Muscle layer of colon (tissue), 2 donors: Measurements from ENCODE around the gene SLC12A7.

Experiments
- H3K27ac ChIP-seq: one replicate; pipeline ENCODE4 v1.7.0; 2013; ENCODE audit warnings: low read depth, mild to moderate bottlenecking, low read length, moderate library complexity
- H3K27me3 ChIP-seq, 2 donors: one replicate each; pipeline ENCODE4 v1.7.0; 2013; ENCODE audit warnings: low read length in 2 of 2, mild to moderate bottlenecking in 2 of 2; ENCODE audit not compliant: insufficient read depth in 2 of 2, control insufficient read depth in 1 of 2
- H3K36me3 ChIP-seq: one replicate; pipeline ENCODE4 v1.7.0; 2013; ENCODE audit warnings: mild to moderate bottlenecking, low read length; ENCODE audit not compliant: insufficient read depth
- H3K4me1 ChIP-seq: one replicate; pipeline ENCODE4 v1.7.0; 2013; ENCODE audit warnings: mild to moderate bottlenecking, low read length; ENCODE audit not compliant: insufficient read depth
- H3K4me3 ChIP-seq, 2 donors: one replicate each; pipeline ENCODE4 v1.7.0; 2013; ENCODE audit warnings: low read length in 2 of 2, low read depth in 1 of 2, mild to moderate bottlenecking in 1 of 2, moderate library complexity in 1 of 2
- H3K9ac ChIP-seq: one replicate; pipeline ENCODE4 v1.7.0; 2013; ENCODE audit warnings: low read length
- H3K9me3 ChIP-seq: one replicate; pipeline ENCODE4 v1.7.0; 2013; ENCODE audit warnings: mild to moderate bottlenecking, low read length
- donor health status: abdominal sarcoma.
- donor health status: Adenocarcinoma of cecum.

The SLC12A7 gene

GRCh38 chr5:1095990-1096363 lies 15.9 kb downstream of the SLC12A7 start:
- Histone ChIP-seq H3K4me3 (no peak overlapping the region), H3K27me3 (no peaks in the 10 kb centered on the region), H3K27ac (no peak overlapping the region), H3K9me3 (no peaks in the 10 kb centered on the region), H3K36me3 (no peaks in the 10 kb centered on the region), H3K9ac (no peak overlapping the region), H3K4me1 (peaks cover 5% of the 10 kb centered on the region)

DNA sequence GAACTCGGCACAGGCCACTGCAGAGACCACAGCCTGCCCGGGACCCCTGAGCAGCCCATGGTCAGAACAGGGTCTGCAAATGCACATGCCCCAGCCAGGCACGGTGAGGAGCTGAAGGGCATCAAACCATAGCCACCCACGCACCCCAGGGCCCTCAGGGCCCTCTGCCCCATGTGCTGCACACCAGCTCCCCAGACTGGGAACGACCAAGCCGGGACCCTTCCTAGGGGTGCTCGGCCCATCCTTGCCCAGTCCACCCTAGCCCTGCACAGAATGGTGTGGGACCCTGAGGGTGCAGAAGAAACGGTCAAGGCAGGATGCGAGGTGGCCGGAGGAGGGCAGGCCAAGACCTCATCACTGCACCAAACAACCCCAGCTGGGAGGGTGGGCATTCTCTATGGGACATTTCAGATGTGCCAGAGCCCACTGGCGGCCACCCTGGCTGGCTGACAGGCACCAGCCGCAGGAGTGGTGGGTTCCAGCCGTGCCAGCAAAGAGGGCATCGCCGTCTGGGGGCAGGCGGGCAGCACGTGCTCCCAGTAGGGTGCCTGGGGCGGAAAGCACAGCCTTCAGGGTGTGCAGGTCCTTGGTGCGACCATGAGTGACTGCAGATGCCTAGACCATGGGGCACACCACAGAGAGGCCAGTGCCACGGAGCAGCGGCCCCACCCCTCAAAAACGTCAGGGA lies 16.4 kb downstream of the SLC12A7 start:
- no peaks in the 10 kb centered on the region for H3K27me3 ChIP-seq
- H3K9me3 ChIP-seq = no peaks in the 10 kb centered on the region
- peaks cover 5% of the 10 kb centered on the region for H3K4me1 ChIP-seq
- no peak overlapping the region for H3K9ac ChIP-seq
- H3K4me3 ChIP-seq = no peak overlapping the region
- no peak overlapping the region for H3K27ac ChIP-seq
- no peaks in the 10 kb centered on the region for H3K36me3 ChIP-seq

- no peaks in the 10 kb centered on the region for H3K27me3 ChIP-seq
- H3K36me3 ChIP-seq = no peaks in the 10 kb centered on the region
- H3K27ac ChIP-seq = no peak overlapping the region
- H3K4me1 ChIP-seq = peaks cover 5% of the 10 kb centered on the region
- no peak overlapping the region for H3K9ac ChIP-seq
- no peaks in the 10 kb centered on the region for H3K9me3 ChIP-seq
- no peak overlapping the region for H3K4me3 ChIP-seq
Observed at GRCh38 chr5:1094670-1095190, 17.1 kb downstream of the SLC12A7 start.

DNA sequence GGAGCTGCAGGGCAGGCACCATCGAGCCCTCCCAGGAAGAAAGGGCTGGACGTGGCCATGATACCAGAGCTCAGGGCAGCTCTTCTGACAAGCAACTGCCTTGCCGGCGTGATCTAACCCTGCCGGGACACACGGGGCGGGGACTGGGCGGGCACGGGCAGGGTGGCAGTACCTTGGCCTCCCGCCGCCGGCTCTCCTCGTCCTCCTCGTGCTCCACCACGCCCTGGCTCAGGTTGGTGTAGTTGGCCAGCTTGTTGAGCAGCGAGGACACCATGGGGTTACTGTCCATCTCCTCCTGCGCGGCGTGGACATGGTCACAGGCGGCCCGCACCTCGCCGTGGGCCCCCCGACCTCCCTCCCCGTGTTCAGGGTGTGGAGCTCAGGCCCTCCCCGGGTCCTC lies 18.5 kb downstream of the SLC12A7 start:
- Histone ChIP-seq H3K9ac (no peak overlapping the region), H3K9me3 (no peaks in the 10 kb centered on the region), H3K27ac (no peak overlapping the region), H3K4me1 (no peaks in the 10 kb centered on the region), H3K36me3 (no peaks in the 10 kb centered on the region), H3K4me3 (no peak overlapping the region), H3K27me3 (no peaks in the 10 kb centered on the region)

GRCh38 chr5:1092122-1092521 lies 19.7 kb downstream of the SLC12A7 start:
- peaks cover 2% of the 10 kb centered on the region for H3K36me3 ChIP-seq

DNA sequence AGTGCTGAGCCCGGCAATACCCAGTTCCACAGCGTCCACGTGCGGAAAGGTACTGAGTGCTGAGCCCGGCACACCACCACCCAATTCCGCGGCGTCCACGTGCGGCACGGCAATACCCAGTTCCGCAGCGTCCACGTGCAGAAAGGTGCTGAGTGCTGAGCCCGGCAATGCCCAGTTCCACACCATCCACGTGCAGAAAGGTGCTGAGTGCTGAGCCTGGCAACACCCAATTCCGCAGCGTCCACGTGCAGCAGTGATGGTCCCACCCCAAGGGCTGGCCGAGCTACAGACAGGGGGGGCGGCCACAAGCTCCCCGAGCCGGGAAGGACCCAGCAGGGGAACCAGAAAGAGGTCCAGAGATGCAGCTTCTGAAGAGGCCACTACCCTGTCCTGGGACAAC lies 20.2 kb downstream of the SLC12A7 start:
- no peak overlapping the region for H3K4me3 ChIP-seq
- H3K4me1 ChIP-seq = no peaks in the 10 kb centered on the region
- H3K27ac ChIP-seq = no peak overlapping the region
- no peaks in the 10 kb centered on the region for H3K27me3 ChIP-seq
- H3K9me3 ChIP-seq = no peaks in the 10 kb centered on the region
- H3K9ac ChIP-seq = no peak overlapping the region
- peaks cover 6% of the 10 kb centered on the region for H3K36me3 ChIP-seq

More at GRCh38 chr5:1092122-1092521, 19.7 kb downstream of the SLC12A7 start:
- Histone ChIP-seq H3K4me1 (no peaks in the 10 kb centered on the region), H3K4me3 (no peak overlapping the region), H3K27me3 (no peaks in the 10 kb centered on the region), H3K9ac (no peak overlapping the region), H3K27ac (no peak overlapping the region), H3K9me3 (no peaks in the 10 kb centered on the region)

- no peak overlapping the region for H3K4me3 ChIP-seq
- H3K27ac ChIP-seq = no peak overlapping the region
- H3K9ac ChIP-seq = no peak overlapping the region
- peaks cover 16% of the 10 kb centered on the region for H3K36me3 ChIP-seq
- H3K9me3 ChIP-seq = no peaks in the 10 kb centered on the region
- no peaks in the 10 kb centered on the region for H3K4me1 ChIP-seq
- no peaks in the 10 kb centered on the region for H3K27me3 ChIP-seq
Observed at GRCh38 chr5:1090538-1090937, 21.3 kb downstream of the SLC12A7 start.

GRCh38 chr5:1089621-1090040 lies 22.2 kb downstream of the SLC12A7 start:
- H3K9ac ChIP-seq = no peak overlapping the region
- peaks cover 16% of the 10 kb centered on the region for H3K36me3 ChIP-seq
- no peak overlapping the region for H3K27ac ChIP-seq
- H3K27me3 ChIP-seq = no peaks in the 10 kb centered on the region
- no peaks in the 10 kb centered on the region for H3K9me3 ChIP-seq
- no peak overlapping the region for H3K4me3 ChIP-seq
- no peaks in the 10 kb centered on the region for H3K4me1 ChIP-seq

- no peak overlapping the region for H3K9ac ChIP-seq
- no peaks in the 10 kb centered on the region for H3K27me3 ChIP-seq
- no peak overlapping the region for H3K4me3 ChIP-seq
- H3K4me1 ChIP-seq = no peaks in the 10 kb centered on the region
- peaks cover 17% of the 10 kb centered on the region for H3K36me3 ChIP-seq
- no peaks in the 10 kb centered on the region for H3K9me3 ChIP-seq
- no peak overlapping the region for H3K27ac ChIP-seq
Observed at GRCh38 chr5:1089146-1089545, 22.7 kb downstream of the SLC12A7 start.

GRCh38 chr5:1088726-1089125 lies 23.1 kb downstream of the SLC12A7 start:
- H3K9me3 ChIP-seq = no peaks in the 10 kb centered on the region
- no peak overlapping the region for H3K4me3 ChIP-seq
- H3K27me3 ChIP-seq = no peaks in the 10 kb centered on the region
- no peak overlapping the region for H3K9ac ChIP-seq
- H3K27ac ChIP-seq = no peak overlapping the region
- H3K4me1 ChIP-seq = no peaks in the 10 kb centered on the region
- peaks cover 21% of the 10 kb centered on the region for H3K36me3 ChIP-seq

DNA sequence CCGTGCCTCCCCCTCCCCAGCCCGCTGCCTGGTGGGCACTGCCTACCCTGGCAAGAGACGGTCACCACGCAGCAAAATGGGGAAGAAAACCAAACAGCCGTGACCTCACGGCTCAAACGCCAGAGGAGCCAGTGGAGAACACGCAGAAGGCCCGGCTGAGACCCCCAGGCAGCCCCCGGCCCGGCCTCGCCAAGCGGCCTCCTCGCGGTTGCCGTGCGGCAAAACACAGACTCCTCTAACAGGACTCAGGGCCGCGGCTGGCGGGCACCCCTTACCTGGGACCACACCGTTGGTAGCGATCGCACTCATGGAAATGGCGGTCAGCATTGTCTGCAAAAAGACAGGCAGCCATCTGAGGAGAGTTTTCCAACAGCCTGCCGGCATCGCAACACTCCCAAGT lies 23.8 kb downstream of the SLC12A7 start:
- no peaks in the 10 kb centered on the region for H3K9me3 ChIP-seq
- H3K36me3 ChIP-seq = peaks cover 27% of the 10 kb centered on the region
- H3K9ac ChIP-seq = no peak overlapping the region
- H3K4me1 ChIP-seq = no peaks in the 10 kb centered on the region
- H3K27me3 ChIP-seq = no peaks in the 10 kb centered on the region
- H3K27ac ChIP-seq = no peak overlapping the region
- H3K4me3 ChIP-seq = no peak overlapping the region

DNA sequence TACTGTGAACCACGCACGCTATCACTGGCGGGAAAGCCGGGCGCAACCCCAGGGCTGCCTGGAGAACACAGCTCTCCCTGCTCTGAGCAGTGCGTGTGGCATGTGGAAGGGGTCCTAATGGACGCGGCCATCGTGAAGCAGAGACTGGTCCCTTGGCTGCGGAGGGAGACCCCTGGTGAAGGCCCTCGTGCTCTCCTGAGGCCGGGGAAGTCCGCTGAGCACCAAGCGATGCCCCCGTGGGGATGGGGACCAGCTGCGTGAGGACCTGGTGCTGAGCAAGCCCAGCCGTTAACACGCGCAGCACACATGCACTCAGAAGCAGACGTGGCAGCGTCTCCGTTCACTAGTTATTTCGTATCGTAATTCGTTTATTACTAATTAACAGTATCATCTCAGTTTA lies 24.4 kb downstream of the SLC12A7 start:
- Histone ChIP-seq H3K9me3 (no peaks in the 10 kb centered on the region), H3K9ac (no peak overlapping the region), H3K4me3 (no peak overlapping the region), H3K4me1 (no peaks in the 10 kb centered on the region), H3K27me3 (no peaks in the 10 kb centered on the region), H3K27ac (no peak overlapping the region), H3K36me3 (peaks cover 27% of the 10 kb centered on the region)
